ENCODE results near the gene DCHS2. TPM values are rescaled to one million over a fixed set of nuclear protein-coding genes. Genes with fewer than 3 reads are reported as not detected.

The DCHS2 gene
- total and polyA plus RNA-seq, 10 of the 15 experiments (the other 5 are each of a cell fraction or from before 2014, with no cell fraction given) = 0.01 to 0.31 (median 0.06) TPM; not detected in 3

GRCh38 chr4:154471526-154472331 lies 19.9 kb downstream of the DCHS2 start:
- H3K4me1 ChIP-seq (ENCODE audit: control insufficient read depth, insufficient read depth, low read length) = peaks cover 3% of the 10 kb centered on the region; the same call in 1 of the 2 replicates
- ATAC-seq = peak; percentile 77
- H3K27me3 ChIP-seq (replicated peaks in 1 of 2; ENCODE audit: control insufficient read depth in 2 of 2, insufficient read depth in 2 of 2, low read length in 1 of 2) = no peaks in the 10 kb centered on the region
- in situ Hi-C loops (cut with MboI) = no loop called here
- WGBS (ENCODE audit: insufficient coverage, insufficient replicate concordance, low lambda C conversion rate, missing lambda C conversion rate) = 11% methylated on average over 4 of the region's 4 CpGs
- peak; percentile 41 for FAIRE-seq
- H4K20me1 ChIP-seq (ENCODE audit: control insufficient read depth, insufficient read depth) = no peaks in the 10 kb centered on the region
- H3K27ac ChIP-seq (ENCODE audit: control insufficient read depth, insufficient read depth) = no peak overlapping the region
- no peaks in the 10 kb centered on the region for H3K79me2 ChIP-seq (ENCODE audit: control insufficient read depth, insufficient read depth, low read length)
- peak overlapping the region; percentile 22; the same call in 1 of the 2 replicates for H3K4me2 ChIP-seq (ENCODE audit: control insufficient read depth, insufficient read depth)
- no TSS peak for BruUV-seq (replicated peaks)
- intact Hi-C loops (cut with micrococcal nuclease; ENCODE audit: unreplicated experiment) = loop anchor here (5.0 kb wide), 1 partner anchor 54 kb away; no protein-coding TSS in a partner anchor
- no peak overlapping the region for H3K9ac ChIP-seq (ENCODE audit: control insufficient read depth, insufficient read depth, low read length)
- no peak overlapping the region for H3K4me3 ChIP-seq
- no peaks in the 10 kb centered on the region for H3K36me3 ChIP-seq (ENCODE audit: control insufficient read depth in 2 of 2, insufficient read depth in 2 of 2, low read length in 1 of 2)
- ChIA-PET CTCF (interaction anchor here (0.9 to 1.7 kb wide), 2 partner anchors 11 to 54 kb away, joined by 3 to 4 read pairs; no protein-coding TSS in a partner anchor), RAD21 (ENCODE audit: unreplicated experiment) (no interaction called here), POLR2A (no interaction called here), SMC1A (ENCODE audit: uncharacterized antibody, unreplicated experiment) (interaction anchor here (1.2 to 2.4 kb wide), 3 partner anchors 9 to 55 kb away, joined by 4 to 8 read pairs (median 4); no protein-coding TSS in a partner anchor)
- H2AFZ ChIP-seq (ENCODE audit: control insufficient read depth, low read depth, low read length) = no peak overlapping the region
- H3K9me3 ChIP-seq (replicated peaks; ENCODE audit: control insufficient read depth, insufficient read depth, low read length) = no peaks in the 10 kb centered on the region
- TF ChIP-seq BHLHE40 (IDR thresholded peaks at IDR 0.05; ENCODE audit: borderline replicate concordance in 1 of 2, low read depth in 2 of 2, low read length in 1 of 2) (peak in 1 of 2 experiments; percentile 45; a peak in 2 of 4 replicates), SKIL (IDR thresholded peaks at IDR 0.05; ENCODE audit: low read depth, poor library complexity, severe bottlenecking) (no peak)
- DNase-seq (ENCODE audit: low read depth, low spot score) = peak; percentile 21

Data from GM12878 (cell line).